ENCODE data around the gene NTN5. TPM values are rescaled to one million over a fixed set of nuclear protein-coding genes. Genes with fewer than 3 reads are reported as not detected.

Gene NTN5
- total RNA-seq, 1 donor from 2014 or later, result 1.8 TPM

DNA sequence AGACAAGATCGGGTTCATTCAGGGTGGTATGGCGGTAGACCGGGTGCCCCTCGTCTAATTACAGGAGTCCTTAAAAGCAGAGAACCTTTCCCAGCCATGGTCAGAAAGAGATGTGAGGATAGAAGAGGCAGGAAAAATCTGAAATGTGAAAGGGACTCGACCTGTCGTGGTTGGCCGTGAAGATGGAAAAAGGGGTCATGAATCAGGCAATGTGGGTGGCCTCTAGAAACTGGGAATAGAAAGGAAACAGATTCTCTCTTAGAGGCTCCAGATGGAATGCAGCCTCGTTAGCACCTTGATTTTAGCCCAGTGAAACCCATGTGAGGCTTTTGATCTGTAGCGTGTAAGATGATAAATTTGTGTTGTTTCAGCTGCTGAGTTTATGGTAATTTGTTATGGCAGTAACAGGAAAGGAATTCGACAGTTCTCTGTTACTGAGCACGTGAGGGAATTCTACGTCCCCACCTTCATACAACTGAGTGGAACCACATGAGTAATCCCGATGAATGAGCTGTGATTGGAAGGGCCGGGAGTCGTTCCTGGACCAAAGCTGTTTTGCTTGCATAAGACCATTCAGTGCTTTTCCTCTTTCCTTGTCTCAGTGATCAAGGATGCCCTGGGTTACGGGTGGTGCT, 15.9 kb downstream of the NTN5 start:
- H3K27me3 Mint-ChIP-seq (ENCODE audit: unreplicated experiment), result peaks cover 6% of the 10 kb centered on the region
- TF ChIP-seq, protein P1, sequence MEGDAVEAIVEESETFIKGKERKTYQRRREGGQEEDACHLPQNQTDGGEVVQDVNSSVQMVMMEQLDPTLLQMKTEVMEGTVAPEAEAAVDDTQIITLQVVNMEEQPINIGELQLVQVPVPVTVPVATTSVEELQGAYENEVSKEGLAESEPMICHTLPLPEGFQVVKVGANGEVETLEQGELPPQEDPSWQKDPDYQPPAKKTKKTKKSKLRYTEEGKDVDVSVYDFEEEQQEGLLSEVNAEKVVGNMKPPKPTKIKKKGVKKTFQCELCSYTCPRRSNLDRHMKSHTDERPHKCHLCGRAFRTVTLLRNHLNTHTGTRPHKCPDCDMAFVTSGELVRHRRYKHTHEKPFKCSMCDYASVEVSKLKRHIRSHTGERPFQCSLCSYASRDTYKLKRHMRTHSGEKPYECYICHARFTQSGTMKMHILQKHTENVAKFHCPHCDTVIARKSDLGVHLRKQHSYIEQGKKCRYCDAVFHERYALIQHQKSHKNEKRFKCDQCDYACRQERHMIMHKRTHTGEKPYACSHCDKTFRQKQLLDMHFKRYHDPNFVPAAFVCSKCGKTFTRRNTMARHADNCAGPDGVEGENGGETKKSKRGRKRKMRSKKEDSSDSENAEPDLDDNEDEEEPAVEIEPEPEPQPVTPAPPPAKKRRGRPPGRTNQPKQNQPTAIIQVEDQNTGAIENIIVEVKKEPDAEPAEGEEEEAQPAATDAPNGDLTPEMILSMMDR (IDR thresholded peaks at IDR 0.05; ENCODE audit: partially characterized antibody, unreplicated experiment), result no peak
- H3K9me3 Mint-ChIP-seq (ENCODE audit: unreplicated experiment), result peaks cover 1% of the 10 kb centered on the region
- H3K4me3 Mint-ChIP-seq (ENCODE audit: unreplicated experiment), result no peak overlapping the region
- no peak overlapping the region for H3K27ac Mint-ChIP-seq (ENCODE audit: unreplicated experiment)
- H3K4me1 Mint-ChIP-seq (ENCODE audit: low read depth, unreplicated experiment), result peaks cover 3% of the 10 kb centered on the region
- no peaks in the 10 kb centered on the region for H3K36me3 Mint-ChIP-seq (ENCODE audit: unreplicated experiment)
- no peak for DNase-seq

DNA sequence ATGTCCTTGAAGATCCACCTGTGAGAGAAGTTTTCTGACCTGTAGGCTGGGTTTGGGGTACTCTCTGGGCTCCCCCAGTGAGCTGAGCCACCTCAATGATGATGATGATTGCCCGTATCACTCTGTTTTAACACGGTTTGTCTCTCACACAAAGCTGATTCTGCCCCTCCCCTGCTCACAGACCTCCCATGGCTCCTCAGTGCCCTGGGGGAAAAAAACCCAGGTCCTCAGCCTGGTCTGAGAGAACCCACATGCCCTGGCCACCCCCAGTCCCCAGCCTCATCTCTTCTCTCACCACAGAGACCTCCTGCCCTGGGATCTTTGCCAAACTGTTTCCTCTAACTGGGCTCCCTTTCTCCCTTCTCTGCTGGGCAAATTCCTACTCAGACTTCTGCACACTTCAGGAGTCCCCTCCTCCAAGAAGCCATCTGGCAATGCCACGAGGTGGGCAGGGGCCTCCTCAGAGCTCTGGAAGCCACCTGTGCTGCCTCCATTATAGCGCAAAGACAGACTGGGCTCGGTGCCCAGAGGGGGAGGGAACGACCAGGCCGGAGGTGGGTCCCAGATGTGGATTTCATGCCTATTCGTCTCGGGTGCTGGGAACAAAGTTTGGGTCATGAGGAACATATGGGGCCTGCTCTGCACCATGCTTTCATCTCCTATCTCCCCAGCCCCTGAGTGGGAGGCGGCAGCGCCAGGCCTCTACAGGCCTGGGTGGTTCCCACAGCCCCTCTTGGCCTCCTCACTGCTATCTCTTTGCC, 18.3 kb downstream of the NTN5 start:
- peaks cover 6% of the 10 kb centered on the region for H3K27me3 Mint-ChIP-seq (ENCODE audit: unreplicated experiment)
- H3K4me3 Mint-ChIP-seq (ENCODE audit: unreplicated experiment), result no peak overlapping the region
- peaks cover 3% of the 10 kb centered on the region for H3K4me1 Mint-ChIP-seq (ENCODE audit: low read depth, unreplicated experiment)
- H3K9me3 Mint-ChIP-seq (ENCODE audit: unreplicated experiment), result peaks cover 1% of the 10 kb centered on the region
- TF ChIP-seq, protein P1 (IDR thresholded peaks at IDR 0.05; ENCODE audit: partially characterized antibody, unreplicated experiment), result no peak
- H3K36me3 Mint-ChIP-seq (ENCODE audit: unreplicated experiment), result no peaks in the 10 kb centered on the region
- no peak for DNase-seq
- peak overlapping the region; percentile 76 for H3K27ac Mint-ChIP-seq (ENCODE audit: unreplicated experiment)

DNA sequence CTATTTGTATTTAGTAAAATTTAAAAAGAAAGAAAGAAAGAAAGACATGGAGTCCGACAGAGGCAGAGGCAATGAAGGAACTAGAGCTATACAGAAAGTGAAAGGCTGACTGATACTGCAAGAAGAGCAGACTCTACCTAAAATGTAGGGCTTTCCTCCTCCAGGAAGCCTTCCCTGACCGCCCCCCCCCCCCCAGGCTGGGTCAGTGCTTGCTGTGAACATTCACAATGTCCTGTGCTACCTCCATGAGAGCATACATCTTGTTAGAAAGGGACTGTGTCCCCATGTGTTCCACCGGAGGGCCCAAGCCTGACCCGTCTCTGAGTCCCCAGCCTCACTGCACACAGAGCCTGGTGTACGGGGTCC, 21.2 kb downstream of the NTN5 start:
- DNase-seq, result no peak
- Mint-ChIP-seq H3K36me3 (ENCODE audit: unreplicated experiment) (no peaks in the 10 kb centered on the region), H3K27ac (ENCODE audit: unreplicated experiment) (no peak overlapping the region), H3K4me3 (ENCODE audit: unreplicated experiment) (no peak overlapping the region), H3K9me3 (ENCODE audit: unreplicated experiment) (peaks cover 3% of the 10 kb centered on the region), H3K4me1 (ENCODE audit: low read depth, unreplicated experiment) (peaks cover 2% of the 10 kb centered on the region), H3K27me3 (ENCODE audit: unreplicated experiment) (peaks cover 5% of the 10 kb centered on the region)
- TF ChIP-seq, protein P1 (IDR thresholded peaks at IDR 0.05; ENCODE audit: partially characterized antibody, unreplicated experiment), result no peak

DNA sequence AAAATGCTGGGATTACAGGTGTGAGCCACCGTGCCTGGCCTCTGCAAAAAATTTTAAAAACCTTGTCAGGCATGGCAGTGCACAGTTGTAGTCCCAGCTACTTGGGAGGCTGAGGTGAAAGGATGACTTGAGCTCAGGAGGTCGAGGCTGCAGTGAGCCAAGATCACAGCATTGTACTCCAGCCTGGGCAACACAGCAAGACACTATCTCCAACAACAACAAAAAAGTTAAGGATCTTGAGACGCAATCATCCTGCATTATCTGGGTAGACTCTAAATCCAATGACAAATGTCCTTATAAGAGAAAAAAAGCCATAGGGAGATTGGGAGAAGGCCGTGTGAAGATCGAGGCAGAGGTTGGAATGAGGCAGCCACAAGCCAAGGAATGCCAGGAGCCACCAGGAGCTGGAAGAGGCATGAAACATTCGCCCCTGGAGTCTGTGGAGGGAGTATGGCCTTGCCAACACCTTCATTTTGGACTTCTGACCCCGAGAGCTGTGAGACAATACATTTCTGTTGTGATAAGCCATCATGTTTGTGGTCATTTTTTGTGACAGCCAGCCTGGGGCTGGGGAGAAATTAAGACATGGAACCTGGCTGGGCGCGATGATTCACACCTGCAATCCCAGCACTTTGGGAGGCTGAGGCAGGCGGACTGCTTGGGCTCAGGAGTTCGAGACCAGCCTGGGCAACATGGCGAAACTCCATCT, 21.7 kb downstream of the NTN5 start:
- Mint-ChIP-seq H3K27ac (ENCODE audit: unreplicated experiment) (no peak overlapping the region), H3K27me3 (ENCODE audit: unreplicated experiment) (peaks cover 5% of the 10 kb centered on the region), H3K9me3 (ENCODE audit: unreplicated experiment) (peaks cover 3% of the 10 kb centered on the region), H3K4me1 (ENCODE audit: low read depth, unreplicated experiment) (peaks cover 2% of the 10 kb centered on the region), H3K4me3 (ENCODE audit: unreplicated experiment) (no peak overlapping the region), H3K36me3 (ENCODE audit: unreplicated experiment) (no peaks in the 10 kb centered on the region)
- no peak for DNase-seq
- TF ChIP-seq, protein P1 (IDR thresholded peaks at IDR 0.05; ENCODE audit: partially characterized antibody, unreplicated experiment), result no peak

All from glutamatergic neuron (in vitro differentiated cells).